Transverse colon (tissue), 4 donors: ENCODE measurements around the gene HEATR5B.

ENCODE experiments used
- CTCF ChIP-seq, 5 experiments: fragments of 200-600 bp in 3 of 5; fragments of 450-650 bp in 2 of 5; sonication (generic) in 3 of 5; IDR thresholded peaks; 1 replicate in 2 of 5; 2 replicates in 3 of 5; pipeline ENCODE4 v1.5.1; 2016 to 2017; ENCODE audit warnings: antibody characterized with exemption in 5 of 5, inconsistent platforms in 3 of 5, mild to moderate bottlenecking in 2 of 5, moderate library complexity in 1 of 5
- EP300 ChIP-seq: sonication (generic); formaldehyde crosslinking; IDR thresholded peaks from one replicate; pipeline ENCODE4 v1.6.1; 2017; ENCODE audit warnings: antibody characterized with exemption, low read depth
- POLR2A ChIP-seq: fragments of 450-650 bp; IDR thresholded peaks from one replicate; pipeline ENCODE4 v1.6.1; 2016; ENCODE audit warnings: antibody characterized with exemption, mild to moderate bottlenecking, moderate library complexity
- POLR2AphosphoS5 ChIP-seq, 3 donors: sonication (generic); formaldehyde crosslinking; IDR thresholded peaks; one replicate each; pipeline ENCODE4 v1.6.1; 2016; ENCODE audit warnings: antibody characterized with exemption in 3 of 3

GRCh38 chr2:36963734-36964133 is 120.4 kb downstream of the HEATR5B start:
- TF ChIP-seq CTCF (IDR thresholded peaks at IDR 0.05) (no peak), POLR2AphosphoS5 (IDR thresholded peaks at IDR 0.05) (no peak), EP300 (no peak), POLR2A (no peak)
